ENCODE data around the gene CD3D.

DNA sequence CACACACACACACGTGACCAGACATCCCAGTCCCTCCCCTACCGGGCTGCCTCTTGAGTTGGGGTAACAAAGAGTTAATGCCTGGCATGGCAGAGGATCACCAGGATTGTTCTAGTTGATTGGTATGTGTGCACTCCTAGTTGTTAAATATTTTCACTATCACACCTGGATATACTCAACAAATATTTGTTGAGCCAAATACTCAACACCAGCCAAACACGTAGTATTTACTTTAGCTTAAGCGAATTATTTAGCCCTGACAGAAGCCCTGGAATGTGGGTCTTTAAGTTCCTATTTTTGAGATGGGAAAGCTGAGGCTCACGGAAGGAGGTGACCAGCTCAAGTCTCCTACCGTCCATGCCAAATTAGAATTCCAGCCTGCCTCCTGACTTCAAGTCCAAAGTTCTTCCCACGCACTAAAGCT is 27.5 kb downstream of the CD3D start:
- TF ChIP-seq CTCF (IDR thresholded peaks at IDR 0.05) (no peak), POLR2A (IDR thresholded peaks at IDR 0.05) (no peak)

Measured in uterus (tissue), 2 donors.